Astrocyte of the spinal cord (primary cell): ENCODE results near the gene ADAMTS19.

ENCODE experiments used
- DNase-seq: peaks from one replicate; pipeline ENCODE4 v3.0.0; 2011; ENCODE audit warnings: low read depth, low spot score
- H3K4me3 ChIP-seq: 2 replicates; pipeline ENCODE4 v1.5.1; 2011; ENCODE audit warnings: low read depth, mild to moderate bottlenecking, low read length, moderate library complexity
- CTCF ChIP-seq: IDR thresholded peaks from 2 replicates; pipeline ENCODE4 v1.5.1; 2012; ENCODE audit warnings: low read depth, mild to moderate bottlenecking, low read length, inconsistent platforms
- in situ Hi-C: cut with HindIII; loops from 2 replicates; pipeline ENCODE4 v1.10.0; 2017; ENCODE audit warnings: low sequenced_read_pairs

The ADAMTS19 gene

GRCh38 chr5:129760636-129761325 lies 300.7 kb downstream of the ADAMTS19 start:
- DNase-seq, result no peak
- no peak for TF ChIP-seq CTCF
- H3K4me3 ChIP-seq, result no peak overlapping the region
- in situ Hi-C loops, result no loop called here

GRCh38 chr5:129763651-129764050 lies 303.6 kb downstream of the ADAMTS19 start:
- in situ Hi-C loops, result no loop called here
- no peak overlapping the region for H3K4me3 ChIP-seq
- no peak for DNase-seq
- no peak for TF ChIP-seq CTCF

GRCh38 chr5:129766798-129767197 lies 306.7 kb downstream of the ADAMTS19 start:
- no peak for DNase-seq
- TF ChIP-seq CTCF, result no peak
- in situ Hi-C loops, result no loop called here
- no peak overlapping the region for H3K4me3 ChIP-seq

- DNase-seq, result peak; percentile 88
- in situ Hi-C loops, result no loop called here
- H3K4me3 ChIP-seq, result no peak overlapping the region
- peak; percentile 95 for TF ChIP-seq CTCF
Observed at GRCh38 chr5:129767927-129768380, 307.9 kb downstream of the ADAMTS19 start.

DNA sequence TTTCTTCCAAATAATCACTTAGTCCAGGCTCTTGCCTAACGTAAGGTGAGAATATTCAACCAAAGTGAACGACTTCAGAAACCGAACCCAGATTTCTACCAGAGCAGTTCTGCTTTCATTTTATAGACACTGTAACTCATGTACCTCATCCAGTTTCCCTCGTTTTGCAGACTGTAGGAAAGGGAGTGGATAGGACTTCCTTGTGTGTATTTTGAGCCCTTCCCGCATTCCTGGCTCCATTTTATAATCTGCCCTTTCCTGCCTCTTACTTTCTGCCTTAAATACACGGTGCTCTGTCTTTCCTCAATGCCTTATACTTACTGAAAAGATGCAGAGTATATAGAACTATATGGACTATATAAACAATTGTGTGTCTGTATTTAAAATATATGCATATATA lies 308.6 kb downstream of the ADAMTS19 start:
- DNase-seq, result no peak
- in situ Hi-C loops, result no loop called here
- no peak for TF ChIP-seq CTCF

GRCh38 chr5:129770024-129770820 lies 310.1 kb downstream of the ADAMTS19 start:
- no peak overlapping the region for H3K4me3 ChIP-seq
- no peak for TF ChIP-seq CTCF
- in situ Hi-C loops, result no loop called here
- DNase-seq, result no peak

More for the DNA sequence above, 308.6 kb downstream of the ADAMTS19 start:
- H3K4me3 ChIP-seq, result no peak overlapping the region
